IMR-90 (cell line): Measurements from ENCODE around the gene SIGLEC15. TPM values are rescaled to one million over a fixed set of nuclear protein-coding genes. Genes with fewer than 3 reads are reported as not detected.
A peak's percentile ranks its signal among the peaks of the same experiment; 100 is the strongest.

Source experiments
- ATAC-seq: fragments of 200-7000 bp; cut with Tn5 transposase; 2 replicates; pipeline ENCODE4 v1.9.1; 2020; ENCODE audit warnings: low read depth, mild to moderate bottlenecking, moderate library complexity
- BruUV-seq: library from RNA; stranded (reverse); fragments of 400-500 nt; replicated peaks from 2 replicates; lab custom pipeline; 2021; lab: Mats Ljungman, UMichigan
- CTCF ChIA-PET: fragments of 300-600 bp; formaldehyde crosslinking; extraction: SDS; loops from one replicate; lab custom pipeline; 2021; ENCODE audit warnings: antibody characterized with exemption; lab: Yijun Ruan, JAX
- POLR2A ChIA-PET: fragments of 300-600 bp; sonication (Branson Sonifier 250); formaldehyde crosslinking; loops from one replicate; lab custom pipeline; 2022; ENCODE audit warnings: antibody characterized with exemption; ENCODE audit not compliant: unreplicated experiment; lab: Charles Lee
- DNase-seq: peaks from one replicate; pipeline ENCODE4 v3.0.0; 2013
- H2AFZ ChIP-seq: replicated peaks from 2 replicates; pipeline ENCODE3; 2013; ENCODE audit warnings: low read length, mild to moderate bottlenecking; ENCODE audit not compliant: poor library complexity
- H2AK5ac ChIP-seq: 2 replicates; pipeline ENCODE4 v1.6.1; 2013; ENCODE audit warnings: low read depth, low read length, inconsistent platforms
- H2AK9ac ChIP-seq: replicated peaks from 2 replicates; pipeline ENCODE3; 2013; ENCODE audit warnings: mild to moderate bottlenecking, low read depth, low read length, moderate library complexity; ENCODE audit not compliant: poor library complexity
- H2BK120ac ChIP-seq: 2 replicates; pipeline ENCODE4 v1.6.1; 2013; ENCODE audit warnings: low read depth, low read length, inconsistent platforms
- H2BK15ac ChIP-seq: 3 replicates; pipeline ENCODE4 v1.6.1; 2013; ENCODE audit warnings: low read depth, low read length, inconsistent platforms
- H2BK20ac ChIP-seq: 2 replicates; pipeline ENCODE4 v1.6.1; 2013; ENCODE audit warnings: low read depth, mild to moderate bottlenecking, inconsistent platforms, low read length, moderate library complexity
- H2BK5ac ChIP-seq: 2 replicates; pipeline ENCODE4 v1.6.1; 2013; ENCODE audit warnings: mild to moderate bottlenecking, low read depth, low read length, inconsistent platforms; ENCODE audit not compliant: poor library complexity, severe bottlenecking
- H3K14ac ChIP-seq: replicated peaks from 2 replicates; pipeline ENCODE4 v1.6.1; 2013; ENCODE audit warnings: low read depth, low read length, inconsistent platforms
- H3K18ac ChIP-seq: 2 replicates; pipeline ENCODE4 v1.6.1; 2013; ENCODE audit warnings: low read depth, low read length, control low read depth
- H3K23ac ChIP-seq: 2 replicates; pipeline ENCODE4 v1.6.1; 2013; ENCODE audit warnings: low read depth, low read length, inconsistent platforms
- H3K27ac ChIP-seq: 2 replicates; pipeline ENCODE4 v1.5.1; 2013; ENCODE audit warnings: mild to moderate bottlenecking, control low read depth, low read length; ENCODE audit not compliant: insufficient read depth
- H3K27me3 ChIP-seq: 2 replicates; pipeline ENCODE4 v1.6.1; 2013; ENCODE audit warnings: low read length; ENCODE audit not compliant: control insufficient read depth, insufficient read depth
- H3K36me3 ChIP-seq: 2 replicates; pipeline ENCODE4 v1.6.1; 2013; ENCODE audit warnings: low read length, mixed read lengths; ENCODE audit not compliant: control insufficient read depth, insufficient read depth
- H3K4ac ChIP-seq: 2 replicates; pipeline ENCODE4 v1.6.1; 2013; ENCODE audit warnings: low read depth, low read length, inconsistent platforms
- H3K4me1 ChIP-seq: 2 replicates; pipeline ENCODE4 v1.6.1; 2013; ENCODE audit warnings: low read length, mixed read lengths; ENCODE audit not compliant: control insufficient read depth, insufficient read depth
- H3K4me2 ChIP-seq: 2 replicates; pipeline ENCODE4 v1.6.1; 2013; ENCODE audit warnings: low read depth, mild to moderate bottlenecking, control low read depth, low read length, moderate library complexity
- H3K4me3 ChIP-seq: 2 replicates; pipeline ENCODE4 v1.5.1; 2013; ENCODE audit warnings: low read depth, mild to moderate bottlenecking, control low read depth, low read length, moderate library complexity; ENCODE audit not compliant: insufficient read depth
- H3K56ac ChIP-seq: 2 replicates; pipeline ENCODE4 v1.6.1; 2013; ENCODE audit warnings: low read length, inconsistent platforms; ENCODE audit not compliant: insufficient read depth; ENCODE audit errors: extremely low read depth
- H3K79me1 ChIP-seq, 2 experiments: 2 replicates each; pipeline ENCODE4 v1.6.1; 2013; ENCODE audit warnings: low read length in 2 of 2, inconsistent platforms in 1 of 2, low read depth in 1 of 2
- H3K9ac ChIP-seq: 2 replicates; pipeline ENCODE4 v1.6.1; 2013; ENCODE audit warnings: low read depth, low read length, control low read depth
- H3K9me1 ChIP-seq: 2 replicates; pipeline ENCODE4 v1.6.1; 2013; ENCODE audit warnings: low read length, inconsistent platforms; ENCODE audit not compliant: insufficient read depth
- H3K9me3 ChIP-seq: 2 replicates; pipeline ENCODE4 v1.6.1; 2013; ENCODE audit warnings: low read length; ENCODE audit not compliant: control insufficient read depth, insufficient read depth
- H4K20me1 ChIP-seq: 2 replicates; pipeline ENCODE4 v1.6.1; 2013; ENCODE audit warnings: low read length, inconsistent platforms; ENCODE audit not compliant: insufficient read depth
- H4K5ac ChIP-seq: 2 replicates; pipeline ENCODE4 v1.6.1; 2013; ENCODE audit warnings: mild to moderate bottlenecking, low read depth, low read length, control low read depth
- H4K8ac ChIP-seq, 2 experiments: 2 replicates each; pipeline ENCODE4 v1.6.1; 2013; ENCODE audit warnings: low read depth in 2 of 2, low read length in 2 of 2, control low read depth in 1 of 2, inconsistent platforms in 1 of 2
- H4K91ac ChIP-seq: 2 replicates; pipeline ENCODE4 v1.6.1; 2013; ENCODE audit warnings: low read depth, low read length, inconsistent platforms; ENCODE audit not compliant: insufficient read depth
- FOS ChIP-seq: fragments of 150-350 bp; IDR thresholded peaks from 2 replicates; pipeline ENCODE4 v1.6.1; 2016; ENCODE audit warnings: low read depth, low read length
- MXI1 ChIP-seq: IDR thresholded peaks from 2 replicates; pipeline ENCODE4 v1.6.1; 2012; ENCODE audit warnings: low read depth, mild to moderate bottlenecking, low read length, moderate library complexity, borderline replicate concordance
- RAD21 ChIP-seq: IDR thresholded peaks from 2 replicates; pipeline ENCODE4 v1.6.1; 2012; ENCODE audit warnings: low read length, improper control_type of control experiment
- SMC3 ChIP-seq: fragments of 150-350 bp; IDR thresholded peaks from 2 replicates; pipeline ENCODE4 v1.6.1; 2016; ENCODE audit warnings: low read depth, mild to moderate bottlenecking, antibody characterized with exemption, low read length, moderate library complexity
- WGBS, 2 experiments: methylation state at CpG; one replicate each; pipeline versions ENCODE4 v1.1.5 to v1.1.7; 2013; ENCODE audit warnings: missing lambda C conversion rate in 2 of 2; ENCODE audit not compliant: insufficient read length in 1 of 2; ENCODE audit errors: extremely low coverage in 2 of 2; 5-methylcytosine and 5-hydroxymethylcytosine counted together
- dilution Hi-C: fragments of 300-500 bp; cut with HindIII; formaldehyde crosslinking; loops from one replicate; pipeline ENCODE4 v1.14.3; 2018; ENCODE audit warnings: low sequenced_read_pairs; ENCODE audit not compliant: unreplicated experiment
- in situ Hi-C: fragments of 300-500 bp; cut with MboI; formaldehyde crosslinking; loops from 3 replicates; pipeline ENCODE4 v1.14.3; 2019; ENCODE audit warnings: low sequenced_read_pairs, inconsistent platforms, mixed read lengths
- intact Hi-C: fragments of 100-400 bp; cut with micrococcal nuclease; formaldehyde crosslinking; loops from 2 replicates; pipeline ENCODE4 v1.10.0; 2022
- polyA plus RNA-seq, 3 experiments: library from polyadenylated mRNA; depleted of rRNA; stranded (reverse); fragments of >200 nt; gene quantifications; 2 replicates each; pipeline ENCODE4 v1.2.3, GENCODE V29; 2012; ENCODE audit warnings: low replicate concordance in 1 of 3
- total RNA-seq: library from RNA; depleted of rRNA; stranded (reverse); fragments of >200 nt; gene quantifications from 2 replicates; pipeline ENCODE4 v1.2.3, GENCODE V29; 2012
- TF ChIP-seq, protein P1 (sequence below): conservative IDR thresholded peaks from 2 replicates; pipeline ENCODE4 v1.5.1; 2012; ENCODE audit warnings: mild to moderate bottlenecking, low read depth, low read length, improper control_type of control experiment

The SIGLEC15 gene
- total and polyA plus RNA-seq, 2 of the 4 experiments (the other 2 are of a cell fraction) = 1.1 to 1.8 TPM

DNA sequence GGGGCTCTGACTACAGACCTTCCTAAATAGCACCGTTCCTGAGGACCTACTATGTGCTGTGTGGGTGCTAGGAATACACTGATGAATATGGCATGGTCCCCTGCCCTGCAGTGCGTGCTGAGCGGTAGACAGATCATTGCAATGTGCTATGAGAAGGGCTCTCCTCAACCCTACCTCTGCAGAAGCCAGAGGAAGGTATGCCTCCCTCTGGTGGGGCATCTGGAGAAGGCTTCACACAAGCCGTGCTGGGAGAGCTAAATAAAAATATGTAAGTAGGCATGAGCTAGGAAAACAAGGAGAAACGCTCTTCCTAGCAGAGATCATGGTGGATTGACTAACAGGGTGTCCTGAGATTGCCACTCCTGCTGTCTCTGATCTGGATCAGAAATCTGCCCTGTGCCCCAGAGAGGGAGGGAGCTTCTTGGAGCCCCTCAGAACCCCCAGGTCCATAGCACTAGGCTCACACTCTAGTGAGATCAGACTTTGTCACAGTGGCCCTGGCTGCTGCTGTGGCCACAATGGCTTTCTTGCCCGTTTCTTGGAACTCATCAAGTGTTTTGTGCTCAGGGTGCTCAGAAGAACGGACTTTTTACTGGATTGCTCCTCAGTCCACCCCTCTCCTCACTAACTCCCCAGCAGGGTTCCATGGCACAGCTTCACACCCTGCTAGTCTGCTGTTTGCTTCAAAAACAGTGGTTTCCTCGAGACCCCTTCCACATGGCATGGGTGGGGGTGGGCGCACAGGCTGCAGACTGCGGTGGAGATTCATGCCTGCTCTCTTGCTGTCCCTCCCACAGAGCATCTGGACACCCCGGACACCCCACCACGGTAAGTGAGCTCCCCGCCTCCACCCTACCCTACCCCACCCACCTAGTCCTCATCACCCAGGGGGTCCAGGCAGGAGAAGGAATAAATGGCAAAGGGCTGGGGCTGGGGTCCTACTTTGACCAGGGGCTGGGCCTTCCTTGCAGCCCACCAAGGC is 14.2 kb downstream of the SIGLEC15 start:
- CTCF ChIA-PET = interaction anchor here (0.6 to 1.3 kb wide), 7 partner anchors 12 to 147 kb away, joined by 3 to 6 read pairs (median 3); no protein-coding TSS in a partner anchor
- H3K36me3 ChIP-seq = no peaks in the 10 kb centered on the region
- ATAC-seq (peak; percentile 81), DNase-seq (peak; percentile 80)
- in situ Hi-C loops = loop anchor here (5.0 to 10.0 kb wide), 2 partner anchors 55 to 147 kb away; no protein-coding TSS in a partner anchor
- no peak overlapping the region for H3K4me2 ChIP-seq
- peak overlapping the region; percentile 92 for H2AK5ac ChIP-seq
- H4K8ac ChIP-seq = peak overlapping the region; percentile 19 to 90; a peak in 3 of 4 replicates
- peak overlapping the region; percentile 96 for H3K14ac ChIP-seq
- H3K23ac ChIP-seq = peak overlapping the region; percentile 41; the same call in 1 of the 2 replicates
- H3K4me1 ChIP-seq = peaks cover 10% of the 10 kb centered on the region
- 53% methylated on average over 2 of the region's 13 CpGs; no CpG with 5 or more reads in 1 of the 2 experiments for WGBS, 2 experiments
- H3K9ac ChIP-seq = no peak overlapping the region
- BruUV-seq = no TSS peak
- H3K4me3 ChIP-seq = no peak overlapping the region
- no peak overlapping the region for H3K27ac ChIP-seq
- no peaks in the 10 kb centered on the region for H3K27me3 ChIP-seq
- H3K9me1 ChIP-seq = peaks cover 16% of the 10 kb centered on the region
- TF ChIP-seq FOS = no peak
- TF ChIP-seq MXI1 = no peak
- peak; percentile 90 for TF ChIP-seq RAD21
- TF ChIP-seq SMC3 = peak; percentile 97
- TF ChIP-seq, protein P1, sequence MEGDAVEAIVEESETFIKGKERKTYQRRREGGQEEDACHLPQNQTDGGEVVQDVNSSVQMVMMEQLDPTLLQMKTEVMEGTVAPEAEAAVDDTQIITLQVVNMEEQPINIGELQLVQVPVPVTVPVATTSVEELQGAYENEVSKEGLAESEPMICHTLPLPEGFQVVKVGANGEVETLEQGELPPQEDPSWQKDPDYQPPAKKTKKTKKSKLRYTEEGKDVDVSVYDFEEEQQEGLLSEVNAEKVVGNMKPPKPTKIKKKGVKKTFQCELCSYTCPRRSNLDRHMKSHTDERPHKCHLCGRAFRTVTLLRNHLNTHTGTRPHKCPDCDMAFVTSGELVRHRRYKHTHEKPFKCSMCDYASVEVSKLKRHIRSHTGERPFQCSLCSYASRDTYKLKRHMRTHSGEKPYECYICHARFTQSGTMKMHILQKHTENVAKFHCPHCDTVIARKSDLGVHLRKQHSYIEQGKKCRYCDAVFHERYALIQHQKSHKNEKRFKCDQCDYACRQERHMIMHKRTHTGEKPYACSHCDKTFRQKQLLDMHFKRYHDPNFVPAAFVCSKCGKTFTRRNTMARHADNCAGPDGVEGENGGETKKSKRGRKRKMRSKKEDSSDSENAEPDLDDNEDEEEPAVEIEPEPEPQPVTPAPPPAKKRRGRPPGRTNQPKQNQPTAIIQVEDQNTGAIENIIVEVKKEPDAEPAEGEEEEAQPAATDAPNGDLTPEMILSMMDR = peak; percentile 83
- H4K5ac ChIP-seq = peak overlapping the region; percentile 79
- intact Hi-C loops = loop anchor here (1.0 to 2.0 kb wide), 3 partner anchors 41 to 148 kb away; no protein-coding TSS in a partner anchor
- H2BK15ac ChIP-seq = peak overlapping the region; percentile 12; the same call in 1 of the 3 replicates
- H4K20me1 ChIP-seq = no peaks in the 10 kb centered on the region
- peak overlapping the region; percentile 58 for H3K18ac ChIP-seq
- peak overlapping the region; percentile 67 for H4K91ac ChIP-seq
- peak overlapping the region; percentile 87 for H3K4ac ChIP-seq
- peak overlapping the region; percentile 95 for H2BK120ac ChIP-seq
- H3K79me1 ChIP-seq = peaks cover 0 to 4% of the 10 kb centered on the region in 2 experiments; a peak in 1 of 4 replicates
- no peaks in the 10 kb centered on the region for H3K9me3 ChIP-seq
- POLR2A ChIA-PET = no interaction called here
- H2BK5ac ChIP-seq = peak overlapping the region; percentile 39
- H2BK20ac ChIP-seq = peak overlapping the region; percentile 97
- peak overlapping the region; percentile 77 for H2AFZ ChIP-seq
- peak overlapping the region; percentile 56 for H2AK9ac ChIP-seq
- peak overlapping the region; percentile 2; the same call in 1 of the 2 replicates for H3K56ac ChIP-seq
- dilution Hi-C loops = no loop called here
